Astrocyte (in vitro differentiated cells and primary cell): ENCODE results near the gene RAE1.

Experiments
- CTCF ChIP-seq: IDR thresholded peaks from 2 replicates; pipeline ENCODE4 v1.5.1; 2011; ENCODE audit warnings: low read depth, mild to moderate bottlenecking, inconsistent platforms, low read length, moderate library complexity; ENCODE audit not compliant: insufficient read depth
- EZH2 ChIP-seq: IDR thresholded peaks from 2 replicates; pipeline ENCODE4 v1.6.1; 2012; ENCODE audit warnings: mild to moderate bottlenecking, low read length, inconsistent platforms; ENCODE audit not compliant: insufficient read depth

GRCh38 chr20:57420571-57421252, 69.7 kb downstream of the RAE1 start:
- TF ChIP-seq CTCF (no peak), EZH2 (no peak)
